Peyer's patch (tissue), 4 donors: ENCODE measurements around the gene CACNA1S. TPM values are rescaled to one million over a fixed set of nuclear protein-coding genes. Genes with fewer than 3 reads are reported as not detected.

ENCODE experiments used
- DNase-seq, 3 donors: peaks; one replicate each; pipeline ENCODE4 v3.0.0-alpha.2; 2017 to 2019
- H3K27ac ChIP-seq, 4 donors: fragments of 200-600 bp; sonication (generic); one replicate each; pipeline ENCODE4 v1.5.1; 2016 to 2019
- H3K27me3 ChIP-seq, 2 donors: fragments of 200-600 bp; sonication (generic); one replicate each; pipeline ENCODE4 v1.5.1; 2019
- H3K36me3 ChIP-seq, 3 donors: fragments of 200-600 bp; sonication (generic); one replicate each; pipeline ENCODE4 v1.5.1; 2016 to 2019
- H3K4me1 ChIP-seq, 4 donors: fragments of 200-600 bp; sonication (generic); one replicate each; pipeline ENCODE4 v1.5.1; 2016 to 2019
- H3K4me3 ChIP-seq, 4 donors: fragments of 200-600 bp; sonication (generic); 1 replicate in 3 of 4; 2 replicates in 1 of 4; pipeline ENCODE4 v1.5.1; 2016 to 2019; ENCODE audit warnings: mild to moderate bottlenecking in 1 of 4
- H3K9me3 ChIP-seq, 4 donors: fragments of 200-600 bp; sonication (generic); one replicate each; pipeline ENCODE4 v1.5.1; 2016 to 2019; ENCODE audit warnings: mild to moderate bottlenecking in 1 of 4
- POLR2A ChIP-seq, 2 donors: fragments of 450-650 bp; IDR thresholded peaks; one replicate each; pipeline ENCODE4 v1.5.1; 2017; ENCODE audit warnings: antibody characterized with exemption in 2 of 2, mild to moderate bottlenecking in 2 of 2, moderate library complexity in 2 of 2
- total RNA-seq, 4 donors: library from RNA; depleted of rRNA; stranded (reverse); fragments of >200 nt; gene quantifications; one replicate each; pipeline ENCODE4 v1.1.0, GENCODE V29; 2016
- TF ChIP-seq, protein P1 (sequence below), 6 experiments: fragments of 450-650 bp in 4 of 6; fragments of 200-600 bp in 2 of 6; sonication (generic) in 1 of 6; IDR thresholded peaks; one replicate each; pipeline ENCODE4 v1.5.1; 2017 to 2019; ENCODE audit warnings: antibody characterized with exemption in 6 of 6, mild to moderate bottlenecking in 3 of 6, moderate library complexity in 1 of 6

The CACNA1S gene
- total RNA-seq, 4 donors from 2014 or later = not detected

DNA sequence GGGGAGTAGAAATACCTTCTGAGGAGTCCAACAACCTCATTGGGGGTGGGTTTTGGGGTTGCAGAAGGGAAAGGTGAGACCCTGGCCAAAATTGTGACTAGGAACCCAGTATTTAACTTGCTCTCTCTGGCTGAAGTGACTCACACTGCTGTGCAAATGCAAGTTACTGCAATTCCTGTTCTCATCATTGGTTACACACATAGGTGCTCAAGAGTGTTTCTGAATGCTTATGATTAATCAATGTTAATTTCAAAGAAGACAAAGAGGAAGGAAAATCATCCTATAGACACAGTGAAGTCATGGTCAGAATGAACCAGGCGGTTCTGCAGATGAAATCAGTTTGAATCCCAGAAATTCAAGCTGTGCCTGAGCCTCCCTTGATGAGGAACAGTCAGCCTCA is 11.6 kb upstream of the CACNA1S start:
- Histone ChIP-seq H3K4me1 (peaks cover 0 to 7% (median 0%) of the 10 kb centered on the region in 4 donors), H3K27ac (no peak overlapping the region), H3K27me3 (no peaks in the 10 kb centered on the region), H3K4me3 (no peak overlapping the region), H3K9me3 (no peaks in the 10 kb centered on the region), H3K36me3 (no peaks in the 10 kb centered on the region)
- DNase-seq = no peak
- TF ChIP-seq, protein P1, sequence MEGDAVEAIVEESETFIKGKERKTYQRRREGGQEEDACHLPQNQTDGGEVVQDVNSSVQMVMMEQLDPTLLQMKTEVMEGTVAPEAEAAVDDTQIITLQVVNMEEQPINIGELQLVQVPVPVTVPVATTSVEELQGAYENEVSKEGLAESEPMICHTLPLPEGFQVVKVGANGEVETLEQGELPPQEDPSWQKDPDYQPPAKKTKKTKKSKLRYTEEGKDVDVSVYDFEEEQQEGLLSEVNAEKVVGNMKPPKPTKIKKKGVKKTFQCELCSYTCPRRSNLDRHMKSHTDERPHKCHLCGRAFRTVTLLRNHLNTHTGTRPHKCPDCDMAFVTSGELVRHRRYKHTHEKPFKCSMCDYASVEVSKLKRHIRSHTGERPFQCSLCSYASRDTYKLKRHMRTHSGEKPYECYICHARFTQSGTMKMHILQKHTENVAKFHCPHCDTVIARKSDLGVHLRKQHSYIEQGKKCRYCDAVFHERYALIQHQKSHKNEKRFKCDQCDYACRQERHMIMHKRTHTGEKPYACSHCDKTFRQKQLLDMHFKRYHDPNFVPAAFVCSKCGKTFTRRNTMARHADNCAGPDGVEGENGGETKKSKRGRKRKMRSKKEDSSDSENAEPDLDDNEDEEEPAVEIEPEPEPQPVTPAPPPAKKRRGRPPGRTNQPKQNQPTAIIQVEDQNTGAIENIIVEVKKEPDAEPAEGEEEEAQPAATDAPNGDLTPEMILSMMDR (IDR thresholded peaks at IDR 0.05) = no peak
- no peak for TF ChIP-seq POLR2A (IDR thresholded peaks at IDR 0.05)

DNA sequence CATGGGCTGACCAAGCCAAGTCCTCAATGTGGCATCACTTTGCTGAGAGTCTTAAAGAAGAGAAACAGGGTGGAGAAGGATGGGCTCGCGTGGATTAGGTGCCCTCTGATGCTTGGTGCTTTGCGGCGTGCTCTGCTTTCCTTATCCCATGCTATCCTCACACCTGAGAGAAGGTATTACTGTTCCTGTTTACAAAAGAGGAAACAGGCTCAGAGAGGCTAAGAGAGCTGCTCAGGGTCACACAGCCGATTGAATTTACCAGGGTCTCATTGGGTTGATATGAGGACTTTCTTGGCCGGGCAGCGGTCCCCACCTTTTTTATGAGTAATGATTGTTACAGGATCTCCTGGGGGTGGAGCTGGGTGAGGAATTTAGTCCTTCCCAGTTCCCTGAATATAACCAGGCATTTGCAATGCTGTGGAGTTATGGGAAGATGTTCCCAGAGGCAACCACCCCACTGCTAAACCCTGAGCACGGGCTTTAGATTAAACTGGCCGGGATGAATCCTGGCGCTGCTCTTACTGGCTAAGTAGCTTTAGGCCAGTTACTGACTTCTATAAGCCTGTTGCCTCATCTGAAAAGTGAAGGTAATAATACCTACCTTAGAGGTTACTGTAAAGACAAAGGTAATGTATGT is 10.2 kb upstream of the CACNA1S start:
- Histone ChIP-seq H3K36me3 (no peaks in the 10 kb centered on the region), H3K9me3 (no peaks in the 10 kb centered on the region), H3K27ac (no peak overlapping the region), H3K4me3 (no peak overlapping the region), H3K27me3 (no peaks in the 10 kb centered on the region), H3K4me1 (peaks cover 0 to 7% (median 0%) of the 10 kb centered on the region in 4 donors)
- DNase-seq = no peak
- TF ChIP-seq, protein P1 (IDR thresholded peaks at IDR 0.05) = no peak
- no peak for TF ChIP-seq POLR2A (IDR thresholded peaks at IDR 0.05)

DNA sequence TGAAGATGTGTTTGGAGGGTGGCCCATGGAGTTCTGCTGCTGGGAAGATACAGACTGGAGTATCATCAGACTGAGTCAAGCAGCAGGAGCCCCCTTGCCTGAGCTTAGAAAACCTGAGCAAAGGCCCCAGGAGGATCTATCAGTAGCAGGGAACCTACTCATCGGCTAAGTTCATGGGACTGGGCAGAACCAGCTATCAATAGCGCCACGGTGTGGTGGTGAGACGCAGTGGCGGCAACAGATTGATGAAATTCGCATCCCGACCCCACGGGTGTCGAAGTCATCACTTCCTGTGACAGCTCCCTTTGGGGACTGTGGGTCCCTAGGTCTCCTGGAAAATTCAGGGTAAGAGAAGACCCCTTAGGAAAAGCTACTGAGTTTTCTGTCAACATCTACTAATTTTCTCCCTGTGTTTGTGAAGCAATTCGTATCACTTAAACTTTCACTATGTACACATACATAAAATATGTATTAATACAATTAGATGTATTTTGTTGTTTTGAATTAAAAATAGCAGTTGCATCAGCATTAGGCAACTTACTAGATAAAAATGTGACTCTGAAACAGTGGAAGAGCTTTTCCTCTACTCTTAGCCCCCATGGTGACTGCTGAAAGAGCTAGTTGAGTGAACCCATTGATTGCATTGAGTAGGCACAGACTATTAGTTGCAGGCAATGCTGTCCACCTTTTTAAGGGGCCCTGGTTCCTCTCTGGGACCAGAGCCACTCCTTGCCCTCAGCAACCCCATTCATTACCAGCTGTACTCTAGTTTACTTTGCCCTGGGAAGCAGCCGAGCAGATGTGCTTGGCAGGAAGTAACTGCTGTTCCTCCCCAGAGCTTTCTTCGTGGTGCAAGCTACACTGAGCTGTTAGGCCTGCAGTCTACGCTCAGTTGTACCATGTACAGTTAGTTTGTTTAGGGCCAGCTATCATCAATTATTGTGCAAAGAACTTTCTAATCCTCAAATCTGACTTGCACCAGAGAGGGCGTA is 7.3 kb upstream of the CACNA1S start:
- TF ChIP-seq, protein P1 (IDR thresholded peaks at IDR 0.05) = peak in 5 of 6 experiments; percentile 14 to 61 (median 55)
- TF ChIP-seq POLR2A (IDR thresholded peaks at IDR 0.05) = no peak
- peak in 1 of 3 donors; percentile 53 for DNase-seq
- no peak overlapping the region for H3K4me3 ChIP-seq
- H3K9me3 ChIP-seq = no peaks in the 10 kb centered on the region
- no peaks in the 10 kb centered on the region for H3K27me3 ChIP-seq
- H3K27ac ChIP-seq = no peak overlapping the region
- H3K4me1 ChIP-seq = no peaks in the 10 kb centered on the region
- H3K36me3 ChIP-seq = no peaks in the 10 kb centered on the region

DNA sequence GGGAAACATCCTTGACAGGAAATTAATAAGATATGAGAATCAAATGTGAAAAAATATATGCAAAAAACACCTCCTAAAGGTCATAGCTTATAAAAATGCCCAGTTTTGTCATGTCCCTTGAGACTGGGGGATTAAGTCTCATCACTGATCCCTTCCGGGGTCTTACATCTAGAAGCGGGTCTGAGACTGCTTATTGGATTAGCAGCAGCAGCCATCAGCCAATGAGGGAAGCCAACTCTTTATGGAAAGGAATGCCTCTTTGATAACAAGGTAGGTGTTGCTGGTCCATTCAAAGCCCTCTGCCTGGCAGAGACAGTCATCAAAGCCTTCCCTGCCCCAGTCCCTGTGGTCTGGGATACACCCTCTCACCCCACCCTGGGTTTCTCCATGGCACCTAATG is 3.9 kb upstream of the CACNA1S start:
- Histone ChIP-seq H3K27ac (no peak overlapping the region), H3K36me3 (no peaks in the 10 kb centered on the region), H3K4me3 (no peak overlapping the region), H3K9me3 (no peaks in the 10 kb centered on the region), H3K27me3 (no peaks in the 10 kb centered on the region), H3K4me1 (peaks cover 0 to 6% (median 0%) of the 10 kb centered on the region in 4 donors)
- TF ChIP-seq, protein P1 (IDR thresholded peaks at IDR 0.05) = no peak
- no peak for TF ChIP-seq POLR2A (IDR thresholded peaks at IDR 0.05)
- DNase-seq = no peak

DNA sequence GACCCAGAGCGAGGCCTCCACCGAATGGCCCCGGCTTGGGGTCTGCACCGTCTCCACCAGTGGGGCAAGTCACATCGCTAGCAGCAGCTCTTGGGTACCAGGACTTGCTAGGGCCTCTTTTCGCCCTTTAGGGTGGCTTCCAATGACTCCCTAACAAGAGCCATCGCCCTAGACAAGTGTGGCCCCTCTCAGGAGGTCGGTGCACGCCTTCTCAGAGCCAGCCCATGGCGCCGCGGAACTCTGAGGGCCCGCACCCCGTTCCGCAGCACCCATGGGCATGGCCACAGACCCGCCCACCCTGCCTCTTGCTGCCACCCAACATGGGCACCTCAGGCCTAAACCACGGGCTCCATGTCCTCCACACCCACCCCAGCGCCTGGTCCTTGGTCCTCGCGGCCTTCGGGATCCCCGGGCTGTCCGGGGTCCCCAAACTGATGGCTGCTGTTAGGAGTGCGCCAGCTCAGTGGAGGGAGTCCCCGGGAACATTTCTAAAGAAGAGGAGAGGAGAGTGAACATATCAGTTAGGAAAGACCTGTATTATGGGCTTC is 3.2 kb upstream of the CACNA1S start:
- Histone ChIP-seq H3K36me3 (no peaks in the 10 kb centered on the region), H3K4me3 (peak overlapping the region in 2 of 4 donors; percentile 52 to 64), H3K4me1 (peaks cover 0 to 6% (median 0%) of the 10 kb centered on the region in 4 donors), H3K27ac (no peak overlapping the region), H3K27me3 (no peaks in the 10 kb centered on the region), H3K9me3 (no peaks in the 10 kb centered on the region)
- TF ChIP-seq POLR2A (IDR thresholded peaks at IDR 0.05) = no peak
- TF ChIP-seq, protein P1 (IDR thresholded peaks at IDR 0.05) = no peak
- no peak for DNase-seq
